ENCODE results near the gene AGBL4. TPM values are rescaled to one million over a fixed set of nuclear protein-coding genes. Genes with fewer than 3 reads are reported as not detected.
"Not testable (repeated sequence)": the region's sequence is repeated elsewhere in the genome, so short reads cannot be mapped to it uniquely, and the experiment has no call there.

Gene AGBL4
- polyA plus RNA-seq, 3 donors = 0.93 to 1.3 (median 1.2) TPM

DNA sequence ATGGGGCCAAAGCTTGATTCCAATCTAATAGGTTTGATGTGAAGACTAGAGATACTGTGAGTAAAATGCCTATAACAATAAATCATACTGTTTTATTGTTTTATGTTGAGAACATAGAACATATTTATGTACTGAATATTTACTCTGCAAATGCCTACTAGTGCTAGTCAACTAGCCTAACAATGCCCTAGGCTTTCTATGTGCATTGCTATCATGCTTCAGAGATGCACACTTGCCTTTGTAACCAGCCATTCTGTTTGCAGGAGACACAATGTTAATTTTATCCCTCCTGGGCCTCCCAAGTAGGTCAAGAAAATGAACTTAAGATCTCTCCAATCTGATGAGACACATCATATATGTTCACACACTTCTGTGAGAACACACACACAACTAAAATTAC is 716.3 kb downstream of the AGBL4 start:
- no peak for DNase-seq

DNA sequence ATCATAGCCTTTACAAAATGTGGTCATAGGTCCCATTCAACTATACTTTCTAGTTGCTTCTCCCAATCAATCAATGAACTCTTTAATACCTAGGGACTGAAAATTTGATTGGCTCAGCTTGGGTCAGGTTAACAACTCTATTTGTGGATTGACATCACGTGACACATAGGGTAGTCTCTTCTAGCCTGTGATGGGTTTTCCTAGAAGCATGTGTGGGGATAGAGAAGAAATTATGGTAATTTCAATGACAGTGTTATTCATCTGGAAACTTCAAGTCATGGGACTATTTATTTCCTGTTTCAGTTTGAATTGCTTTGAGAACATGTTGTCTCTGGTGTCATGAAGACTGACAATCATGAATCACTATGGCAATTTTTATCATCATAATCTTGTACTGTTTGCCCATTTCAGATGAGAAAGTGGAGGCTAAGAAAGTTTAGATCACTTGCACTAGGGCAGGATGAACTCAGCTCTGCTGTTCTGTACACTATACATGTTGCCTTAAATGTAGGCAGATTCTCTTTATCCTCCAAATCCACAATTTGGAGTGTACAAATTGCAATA is 717.2 kb downstream of the AGBL4 start:
- no peak for DNase-seq

DNA sequence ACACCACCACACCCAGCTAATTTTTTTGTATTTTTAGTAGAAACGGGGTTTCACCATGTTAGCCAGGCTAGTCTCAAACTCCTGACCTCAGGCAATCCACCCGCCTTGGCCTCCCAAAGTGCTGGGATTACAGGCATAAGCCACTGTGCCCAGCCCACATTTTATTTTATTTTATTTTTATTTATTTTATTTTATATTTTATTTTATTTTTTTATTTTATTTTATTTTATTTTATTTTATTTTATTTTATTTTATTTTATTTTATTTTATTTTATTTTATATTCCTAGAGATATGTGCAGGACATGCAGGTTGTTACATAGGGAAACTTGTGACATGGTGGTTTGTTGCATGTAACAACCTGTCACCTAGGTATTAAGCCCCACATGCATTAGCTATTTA is 721.4 kb downstream of the AGBL4 start:
- not testable (repeated sequence) for DNase-seq

- no peak for DNase-seq
Observed at GRCh38 chr1:49298304-49298703, 725.5 kb downstream of the AGBL4 start.

DNA sequence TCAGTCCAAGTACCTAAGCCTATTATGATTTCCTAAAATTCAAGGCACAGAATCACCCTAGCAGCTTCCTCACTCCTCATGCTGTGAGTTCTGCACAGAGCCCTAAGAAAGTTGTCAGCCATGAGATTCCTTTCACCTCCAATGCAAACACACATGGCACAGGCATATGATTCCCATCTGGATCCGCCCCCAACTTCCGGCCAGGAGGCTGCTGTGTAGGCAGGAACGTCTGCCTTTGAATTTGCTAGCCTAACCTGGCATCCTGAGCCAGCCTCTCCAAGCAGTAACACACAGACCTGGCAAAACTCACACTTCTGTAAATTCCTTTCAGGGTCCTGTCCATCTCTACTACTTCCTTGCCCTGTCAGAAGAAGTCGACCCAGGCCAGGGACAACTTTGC is 726.0 kb downstream of the AGBL4 start:
- DNase-seq = no peak

- no peak for DNase-seq
Observed at GRCh38 chr1:49294539-49294938, 729.2 kb downstream of the AGBL4 start.

GRCh38 chr1:49293016-49293415 is 730.7 kb downstream of the AGBL4 start:
- DNase-seq = no peak

GRCh38 chr1:49257211-49258049 is 766.3 kb downstream of the AGBL4 start:
- not testable (repeated sequence) for DNase-seq

- DNase-seq = no peak
Observed at GRCh38 chr1:49252917-49253316, 770.8 kb downstream of the AGBL4 start.

DNA sequence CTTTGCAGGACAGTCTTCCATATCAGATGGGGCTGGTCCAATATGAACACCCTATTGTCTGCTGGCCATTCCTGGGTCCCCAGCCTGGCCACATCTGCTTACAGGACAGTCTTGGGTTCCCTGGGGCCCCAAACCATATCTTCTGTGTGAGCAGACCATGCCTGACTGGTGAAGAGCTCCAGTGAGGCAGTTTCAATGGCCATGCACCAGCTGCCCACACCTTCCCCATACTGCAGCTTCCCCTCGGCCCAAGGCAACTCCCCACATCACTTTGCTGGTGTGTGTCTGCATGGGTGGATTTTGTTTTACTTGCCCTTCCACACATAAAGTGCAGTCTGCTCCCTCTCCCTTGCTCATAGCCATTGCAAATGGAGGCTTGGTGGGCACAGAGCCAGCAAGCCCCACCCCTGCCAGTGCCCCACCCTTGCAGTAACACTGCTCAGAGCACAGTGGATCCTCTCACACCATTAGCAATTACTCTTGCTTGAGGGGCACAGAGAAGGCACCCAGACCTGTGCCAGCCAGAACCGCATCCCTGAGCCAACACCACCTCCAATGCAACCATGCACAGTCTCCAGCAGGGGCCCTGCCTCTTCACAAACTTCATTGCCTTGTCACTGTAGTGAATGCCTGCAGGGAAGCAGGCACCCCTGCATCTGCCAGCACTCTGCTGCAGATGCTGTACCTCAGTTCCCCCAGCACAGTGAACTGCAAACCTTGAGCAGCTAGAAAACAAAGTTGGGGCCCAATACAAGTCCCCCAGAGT is 772.6 kb downstream of the AGBL4 start:
- DNase-seq = no peak

DNA sequence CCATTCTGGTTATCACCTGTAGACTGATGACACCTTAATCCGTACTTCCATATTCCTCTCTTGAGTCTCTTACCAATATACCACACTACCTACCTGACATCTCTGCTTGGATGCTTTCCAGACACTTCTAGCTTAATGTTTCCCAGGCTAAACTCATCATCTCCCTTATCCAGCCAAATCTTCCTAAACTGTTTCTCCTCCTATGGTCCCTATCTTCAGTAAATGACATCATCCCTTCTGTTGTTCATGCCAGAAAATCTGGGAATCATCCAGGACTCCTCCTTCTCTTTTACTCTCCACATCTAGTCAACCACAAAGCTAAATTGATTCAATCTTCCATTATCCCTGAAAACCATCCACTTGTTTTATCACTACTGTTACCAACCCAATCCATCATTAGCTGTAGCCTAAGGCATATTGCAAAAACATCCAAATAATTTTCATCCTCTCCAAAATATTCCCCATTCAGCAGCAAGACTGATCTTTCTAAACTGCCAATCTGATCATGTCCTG is 783.0 kb downstream of the AGBL4 start:
- no peak for DNase-seq

DNA sequence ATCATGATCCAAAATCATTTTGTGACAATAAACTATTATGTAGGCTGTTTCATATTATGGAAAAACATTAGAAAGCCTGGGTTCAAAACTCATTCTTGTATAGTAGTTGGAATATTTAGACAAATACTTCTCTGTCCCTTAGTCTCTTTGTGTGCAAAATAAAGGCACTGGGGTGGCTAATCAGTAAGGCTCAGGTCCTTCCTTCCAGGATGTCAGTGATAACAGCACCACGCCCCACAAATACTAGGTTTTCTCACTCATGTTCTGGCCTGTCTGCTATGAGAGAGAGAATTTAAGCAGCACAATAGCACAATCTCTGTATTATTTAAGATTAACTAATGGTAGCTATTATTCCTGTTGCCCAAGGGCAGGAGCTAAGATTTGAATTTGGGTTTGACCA is 788.8 kb downstream of the AGBL4 start:
- DNase-seq = no peak

DNA sequence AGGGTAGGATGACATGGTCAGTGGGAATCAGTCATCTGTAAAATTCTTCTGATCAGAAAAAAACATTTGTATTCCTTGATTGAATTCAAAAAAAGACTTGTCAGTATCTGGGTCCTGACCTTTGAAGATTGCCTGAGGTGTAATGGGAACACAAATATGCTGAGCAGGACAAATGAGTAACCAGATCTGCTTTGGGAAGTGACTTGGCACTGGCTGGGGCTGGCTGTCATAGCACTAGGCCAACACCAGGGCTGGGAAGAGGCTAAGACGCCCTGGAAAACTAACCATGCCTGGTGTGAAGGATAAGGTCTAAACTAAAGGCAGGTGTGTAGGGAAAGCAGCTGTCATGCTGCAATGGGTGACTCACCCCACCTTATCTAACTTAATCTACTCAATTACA is 794.2 kb downstream of the AGBL4 start:
- no peak for DNase-seq

DNA sequence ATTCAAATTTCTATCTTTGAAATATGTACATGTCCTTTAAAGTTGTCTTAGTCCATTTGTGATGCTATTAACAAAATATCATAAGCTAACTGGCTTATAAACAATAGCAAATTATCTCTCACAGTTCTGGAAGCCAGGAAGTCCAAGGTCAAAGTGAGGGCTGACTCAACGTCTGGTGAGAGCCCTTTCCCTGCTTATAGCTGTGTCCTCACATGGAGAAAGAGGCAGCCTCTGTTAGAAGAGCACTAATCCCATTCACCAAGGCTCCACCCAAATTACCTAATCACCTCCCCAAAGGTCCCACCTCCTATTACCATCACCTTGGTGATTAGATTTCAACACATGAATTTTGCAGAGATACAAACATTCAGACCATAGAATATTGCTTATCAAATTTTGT is 797.0 kb downstream of the AGBL4 start:
- DNase-seq = no peak

GRCh38 chr1:49225464-49225863 is 798.3 kb downstream of the AGBL4 start:
- DNase-seq = no peak

DNA sequence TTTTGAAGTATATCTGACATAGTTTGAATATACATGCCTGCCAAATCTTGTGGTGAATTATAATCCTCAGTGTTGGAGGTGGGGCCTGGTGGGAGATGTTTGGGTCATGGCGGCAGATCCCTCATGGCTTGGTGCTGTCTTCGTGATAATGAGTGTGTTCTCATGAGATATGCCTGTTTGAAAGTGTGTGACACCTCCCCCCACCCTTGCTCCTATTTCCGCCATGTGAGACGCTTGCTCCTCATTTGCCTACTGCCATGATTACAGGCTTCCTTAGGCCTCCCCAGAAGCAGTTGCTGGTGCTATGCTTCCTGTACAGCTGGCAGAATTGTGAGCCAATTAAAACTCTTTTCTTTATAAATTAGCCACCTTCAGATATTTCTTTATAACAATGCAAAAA is 810.5 kb downstream of the AGBL4 start:
- DNase-seq = no peak

GRCh38 chr1:49208712-49209111 is 815.0 kb downstream of the AGBL4 start:
- no peak for DNase-seq

GRCh38 chr1:49204720-49205119 is 819.0 kb downstream of the AGBL4 start:
- no peak for DNase-seq

DNA sequence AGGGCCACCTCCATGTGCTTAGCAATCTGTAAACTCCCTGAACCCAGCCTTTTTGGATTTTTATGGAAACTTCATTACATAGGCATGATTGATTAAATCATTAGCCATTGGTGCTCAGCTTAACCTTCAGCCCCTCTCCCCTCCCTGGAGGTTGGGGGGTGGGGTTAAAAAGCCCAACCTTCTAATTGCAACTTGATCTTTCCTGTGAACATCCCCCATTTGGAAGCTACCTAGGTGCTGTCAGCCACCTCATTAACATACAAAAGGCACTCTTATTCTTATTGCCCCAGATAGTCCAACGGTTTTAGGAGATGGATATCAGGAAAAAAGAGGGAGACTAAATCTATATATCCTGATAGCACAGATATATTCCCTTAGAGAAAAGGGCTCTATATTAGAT is 823.0 kb downstream of the AGBL4 start:
- DNase-seq = no peak

- DNase-seq = peak; percentile 0
Observed at GRCh38 chr1:49199564-49199963, 824.2 kb downstream of the AGBL4 start.

DNA sequence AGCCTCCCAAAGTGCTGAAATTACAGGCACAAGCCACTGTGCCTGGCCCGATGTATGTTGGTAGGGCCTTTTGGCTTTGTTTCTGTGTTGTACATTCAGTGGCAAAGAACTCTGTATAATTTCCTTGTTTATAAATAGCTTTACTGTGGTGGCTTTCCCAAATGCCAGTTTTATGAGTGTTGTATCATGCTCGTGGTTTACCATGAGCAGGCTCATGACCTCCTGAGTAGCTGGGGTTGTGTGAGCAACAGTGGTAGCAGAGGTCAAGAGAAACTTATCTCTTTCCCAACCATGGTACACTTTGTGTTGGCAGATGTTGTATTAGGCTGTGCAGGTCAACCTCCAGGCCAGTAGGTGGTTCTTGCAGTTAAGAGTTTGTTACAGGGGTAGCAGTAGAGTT is 826.7 kb downstream of the AGBL4 start:
- DNase-seq = no peak

DNA sequence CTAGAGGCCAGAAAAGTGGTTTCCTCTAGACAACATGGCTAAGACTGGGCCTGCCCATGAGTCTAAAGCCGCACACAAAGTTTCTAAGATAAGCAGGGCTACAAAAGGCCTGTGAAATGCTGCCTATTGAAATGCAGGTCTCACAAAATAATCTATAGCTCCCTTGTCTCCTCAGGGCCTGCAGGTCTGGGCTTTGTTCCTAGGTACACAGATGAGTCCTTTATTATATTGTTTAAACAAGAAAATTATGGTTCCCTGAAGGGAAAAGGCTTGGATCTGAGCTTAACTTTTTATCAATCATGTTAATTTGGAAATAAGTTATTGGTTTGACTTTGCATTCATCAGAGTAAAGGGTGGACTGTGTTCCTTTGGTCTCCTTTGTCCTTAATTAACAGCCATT is 833.6 kb downstream of the AGBL4 start:
- DNase-seq = no peak

DNA sequence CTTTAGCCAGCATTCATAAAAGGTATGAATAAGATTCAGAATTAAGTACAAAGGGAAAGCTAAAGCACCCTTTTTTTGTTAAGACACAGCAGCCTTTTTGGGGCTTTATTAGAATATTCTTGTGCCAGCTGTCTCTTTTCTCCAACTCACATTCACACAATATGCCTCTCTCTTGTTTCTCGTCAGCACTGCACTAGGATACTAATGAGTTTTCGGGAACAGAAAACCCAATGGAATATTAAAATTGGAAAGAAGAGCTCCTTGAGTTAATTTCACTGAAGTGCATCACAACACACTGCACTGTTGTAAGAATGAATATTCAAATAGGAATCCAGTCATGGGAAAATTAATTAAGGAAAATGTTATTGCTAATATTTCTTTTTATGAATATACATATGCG is 836.7 kb downstream of the AGBL4 start:
- no peak for DNase-seq

Measured in renal pelvis (tissue), 4 donors.